AG10803 (cell line): ENCODE measurements around the gene STIP1.

Experiments
- DNase-seq: peaks from one replicate; pipeline ENCODE4 v3.0.0; 2010; ENCODE audit warnings: low read depth
- H3K4me3 ChIP-seq: 2 replicates; pipeline ENCODE4 v1.5.1; 2011; ENCODE audit warnings: mild to moderate bottlenecking, low read length, control low read depth
- CTCF ChIP-seq: conservative IDR thresholded peaks from 2 replicates; pipeline ENCODE4 v1.5.1; 2011; ENCODE audit warnings: mild to moderate bottlenecking, low read length, control low read depth, inconsistent platforms

Gene STIP1

GRCh38 chr11:64203421-64204079, 17.6 kb downstream of the STIP1 start:
- H3K4me3 ChIP-seq, result no peak overlapping the region
- DNase-seq, result no peak
- TF ChIP-seq CTCF, result no peak

GRCh38 chr11:64204080-64204440, 18.1 kb downstream of the STIP1 start:
- TF ChIP-seq CTCF, result no peak
- DNase-seq, result no peak
- no peak overlapping the region for H3K4me3 ChIP-seq

- peak; percentile 95 for DNase-seq
- H3K4me3 ChIP-seq, result no peak overlapping the region
- peak; percentile 79 for TF ChIP-seq CTCF
Observed at GRCh38 chr11:64204464-64204989, 18.6 kb downstream of the STIP1 start.

GRCh38 chr11:64206457-64207255, 20.7 kb downstream of the STIP1 start, which contains the start of gene FERMT3:
Gene FERMT3, plus strand, starts transcription at chr11:64206721. Its CDS starts 644 bp downstream, at chr11:64207365.
- no peak within 1 kb of the TSS for H3K4me3 ChIP-seq
- DNase-seq, result no peak

GRCh38 chr11:64207256-64208085, 21.5 kb downstream of the STIP1 start:
- DNase-seq, result peak; percentile 77
- H3K4me3 ChIP-seq, result no peak overlapping the region
- no peak; the same call in 1 of the 2 replicates for TF ChIP-seq CTCF

More at GRCh38 chr11:64206457-64207255, 20.7 kb downstream of the STIP1 start, which contains the start of gene FERMT3:
- no peak for TF ChIP-seq CTCF

GRCh38 chr11:64208086-64208795, 22.3 kb downstream of the STIP1 start:
- H3K4me3 ChIP-seq, result no peak overlapping the region
- DNase-seq, result no peak
- TF ChIP-seq CTCF, result no peak
